ENCODE measurements around the gene SPATA13. TPM values are rescaled to one million over a fixed set of nuclear protein-coding genes. Genes with fewer than 3 reads are reported as not detected.

SPATA13 gene
- total RNA-seq, 1 experiment from 2014 or later, result 21.4 TPM

GRCh38 chr13:24225930-24226329 is 65.4 kb downstream of the SPATA13 start:
- Histone ChIP-seq H3K36me3 (ENCODE audit: control insufficient read depth in 1 of 2, insufficient read depth in 2 of 2, low read length in 2 of 2) (peaks cover 0 to 4% of the 10 kb centered on the region in 2 experiments; a peak in 1 of 4 replicates), H3K79me2 (ENCODE audit: insufficient read depth, low read length) (peaks cover 36% of the 10 kb centered on the region; the same call in 1 of the 2 replicates), H2AFZ (ENCODE audit: low read depth, low read length, poor library complexity, severe bottlenecking) (no peak overlapping the region), H3K9me3 (ENCODE audit: control insufficient read depth in 1 of 2, insufficient read depth in 1 of 2, low read depth in 1 of 2, low read length in 2 of 2) (no peaks in the 10 kb centered on the region), H3K4me3 (replicated peaks in 1 of 2; ENCODE audit: low read depth in 1 of 2, low read length in 2 of 2) (no peak overlapping the region), H3K9me2 (ENCODE audit: insufficient read depth) (no peaks in the 10 kb centered on the region), H3K9ac (ENCODE audit: low read length) (no peak overlapping the region), H3K4me1 (ENCODE audit: control insufficient read depth in 1 of 2, insufficient read depth in 2 of 2, low read length in 2 of 2) (no peaks in the 10 kb centered on the region), H3K4me2 (ENCODE audit: low read length) (no peak overlapping the region), H4K20me1 (ENCODE audit: insufficient read depth) (peaks cover 3% of the 10 kb centered on the region; the same call in 1 of the 2 replicates), H3K27ac (ENCODE audit: low read depth, low read length) (no peak overlapping the region), H3K27me3 (ENCODE audit: insufficient read depth, low read length) (no peaks in the 10 kb centered on the region)
- intact Hi-C loops (cut with micrococcal nuclease), result loop anchor here (10.0 kb wide), 1 partner anchor 761 kb away; no protein-coding TSS in a partner anchor
- no peak for TF ChIP-seq EGR1 (IDR thresholded peaks at IDR 0.05; ENCODE audit: low read depth)
- no peak for TF ChIP-seq JUND (IDR thresholded peaks at IDR 0.05)
- TF ChIP-seq SRF (IDR thresholded peaks at IDR 0.05; ENCODE audit: low read depth), result no peak
- TF ChIP-seq MAX (IDR thresholded peaks at IDR 0.05), result no peak
- no peak for TF ChIP-seq ELF1 (IDR thresholded peaks at IDR 0.05; ENCODE audit: borderline replicate concordance, low read depth)
- TF ChIP-seq POLR2A (IDR thresholded peaks at IDR 0.05; ENCODE audit: borderline replicate concordance, extremely low read depth, insufficient read depth, insufficient read length), result no peak
- no peak for TF ChIP-seq POLR2AphosphoS5 (IDR thresholded peaks at IDR 0.05; ENCODE audit: low read depth, low read length)
- TF ChIP-seq SIN3A (IDR thresholded peaks at IDR 0.05; ENCODE audit: low read depth), result no peak
- TF ChIP-seq SP1 (IDR thresholded peaks at IDR 0.05; ENCODE audit: low read depth), result no peak
- no peak for TF ChIP-seq ZBTB33 (IDR thresholded peaks at IDR 0.05; ENCODE audit: extremely low read depth, insufficient replicate concordance, low read length)
- TF ChIP-seq ATF3 (IDR thresholded peaks at IDR 0.05), result no peak
- TF ChIP-seq TCF7L2 (IDR thresholded peaks at IDR 0.05; ENCODE audit: borderline replicate concordance, extremely low read depth, insufficient read depth, insufficient read length), result no peak
- TF ChIP-seq EZH2 (IDR thresholded peaks at IDR 0.05), result no peak
- POLR2A ChIA-PET, result no interaction called here
- BruUV-seq (replicated peaks), result no TSS peak
- ATAC-seq (peak; percentile 66), DNase-seq (ENCODE audit: low read depth, low spot score) (no peak)
- CTCF ChIA-PET, result interaction anchor here (1.4 kb wide), 1 partner anchor 172 kb away, joined by 4 read pairs; no protein-coding TSS in a partner anchor
- RAD21 ChIA-PET (ENCODE audit: low non-redundant PET in 1 of 2, low total read pairs in 2 of 2, uncharacterized antibody in 2 of 2, unreplicated experiment in 2 of 2), result no interaction called here

Measured in HCT116 (cell line).